Medulla oblongata (tissue), 1 donor: ENCODE results near the gene ZMYM5.
A peak's percentile ranks its signal among the peaks of the same experiment; 100 is the strongest.
"Not testable (repeated sequence)": the region's sequence is repeated elsewhere in the genome, so short reads cannot be mapped to it uniquely, and the experiment has no call there.

Experiments
- DNase-seq: peaks from one replicate; pipeline ENCODE4 v3.0.0-alpha.2; 2015; ENCODE audit errors: extremely low spot score

Gene ZMYM5

DNA sequence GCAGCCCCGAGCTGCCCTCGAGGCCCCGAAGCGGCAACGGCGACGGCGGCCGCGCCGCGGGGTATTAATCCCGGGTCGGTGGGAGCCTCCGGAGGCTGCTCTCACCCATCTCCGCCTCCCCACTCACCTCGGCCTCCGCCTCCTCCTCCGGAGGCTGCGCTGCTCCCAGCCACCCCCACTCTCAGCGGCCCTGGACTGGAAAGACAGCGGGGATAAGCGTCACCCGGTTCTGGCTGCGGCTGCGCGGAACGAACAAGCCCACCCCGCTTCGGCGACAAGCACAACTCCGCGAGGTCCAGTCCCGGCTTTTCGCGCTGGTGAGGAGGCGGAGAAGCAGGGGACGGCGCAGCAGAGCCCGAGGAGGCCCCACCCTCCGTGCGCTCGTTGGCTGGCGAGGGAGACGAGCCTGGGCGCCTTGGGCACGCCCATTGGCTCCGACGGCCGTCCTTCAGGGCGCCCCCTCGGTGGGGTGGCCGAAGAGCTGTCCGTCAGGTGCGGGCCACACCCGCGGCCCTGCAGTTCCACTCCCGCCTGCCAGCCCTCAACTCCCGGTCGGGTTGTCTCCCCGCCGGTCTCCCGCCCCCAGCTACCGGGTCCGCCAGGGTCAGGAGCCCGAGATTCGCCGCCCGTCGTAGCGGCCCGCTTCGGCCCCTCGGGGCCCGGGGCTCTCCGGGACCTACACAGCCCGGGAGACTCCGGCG is at the start of gene ZMYM5:
ZMYM5 (minus strand) TSS at position 327 of the 701 bp plus-strand sequence. CDS start 11,469 bp downstream, outside the sequence.
- peak; percentile 99 for DNase-seq

DNA sequence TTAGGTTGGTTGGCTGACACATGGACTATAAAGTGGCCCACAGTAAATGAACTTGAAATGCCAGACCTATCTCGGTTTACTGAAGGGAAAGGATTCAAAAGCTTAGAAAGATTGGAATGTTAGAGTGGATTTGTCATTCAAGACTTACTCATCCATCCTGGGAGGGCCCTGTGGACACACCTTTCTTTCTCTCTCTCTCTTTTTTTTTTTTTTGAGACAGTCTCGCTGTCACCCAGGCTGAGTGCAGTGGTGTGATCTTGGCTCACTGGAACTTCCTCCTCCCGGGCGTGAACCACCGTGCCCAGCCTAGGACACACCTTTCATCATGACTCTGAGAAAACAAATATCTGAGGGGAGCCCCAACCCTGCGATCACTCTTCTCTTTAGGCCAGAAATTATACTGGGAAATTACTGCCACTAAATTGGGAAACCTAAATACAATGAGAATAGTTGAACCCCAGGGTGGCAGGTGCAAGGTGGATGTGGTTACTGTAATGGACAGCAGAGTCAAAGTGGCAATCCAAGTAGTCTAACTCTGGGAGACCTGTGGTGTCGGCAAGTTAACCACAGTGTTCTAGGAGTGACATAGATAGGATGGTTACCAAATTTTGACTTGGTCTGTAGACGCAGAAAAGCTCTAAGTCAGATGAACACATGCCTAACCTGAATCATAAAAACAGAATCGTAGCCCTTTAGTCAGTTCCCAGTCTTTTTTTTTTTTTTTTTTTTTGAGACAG is 47.1 kb upstream of the ZMYM5 start:
- no peak for DNase-seq

DNA sequence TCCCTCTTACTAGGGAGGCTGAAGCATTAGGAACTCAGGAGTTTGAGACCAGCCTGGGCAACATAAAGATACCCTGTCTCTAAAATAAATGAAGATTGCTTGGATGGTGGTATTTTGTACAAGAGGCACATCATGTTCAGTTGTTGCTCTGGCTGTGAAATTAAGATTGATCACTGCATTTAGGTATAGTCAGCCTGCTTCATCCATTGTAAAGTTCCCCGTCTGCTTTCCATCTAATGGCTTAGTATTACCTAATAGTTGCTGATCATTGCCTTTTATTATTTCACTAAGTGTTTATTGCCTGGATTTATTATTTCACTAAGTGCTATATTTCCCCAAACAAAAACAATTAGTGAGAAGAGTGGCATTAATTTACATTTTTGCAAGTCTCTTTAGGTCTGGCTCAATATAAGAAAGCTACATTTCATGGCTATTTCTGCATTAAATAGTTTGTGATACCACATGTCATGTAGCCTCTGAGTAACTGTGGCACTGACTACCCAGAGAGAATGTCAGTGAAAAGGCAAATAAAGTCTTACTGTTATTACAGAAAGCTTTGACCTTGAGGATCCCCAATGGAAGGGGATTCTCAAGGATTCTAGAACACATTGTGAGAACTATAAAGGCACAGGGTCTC is 45.0 kb upstream of the ZMYM5 start:
- no peak for DNase-seq

DNA sequence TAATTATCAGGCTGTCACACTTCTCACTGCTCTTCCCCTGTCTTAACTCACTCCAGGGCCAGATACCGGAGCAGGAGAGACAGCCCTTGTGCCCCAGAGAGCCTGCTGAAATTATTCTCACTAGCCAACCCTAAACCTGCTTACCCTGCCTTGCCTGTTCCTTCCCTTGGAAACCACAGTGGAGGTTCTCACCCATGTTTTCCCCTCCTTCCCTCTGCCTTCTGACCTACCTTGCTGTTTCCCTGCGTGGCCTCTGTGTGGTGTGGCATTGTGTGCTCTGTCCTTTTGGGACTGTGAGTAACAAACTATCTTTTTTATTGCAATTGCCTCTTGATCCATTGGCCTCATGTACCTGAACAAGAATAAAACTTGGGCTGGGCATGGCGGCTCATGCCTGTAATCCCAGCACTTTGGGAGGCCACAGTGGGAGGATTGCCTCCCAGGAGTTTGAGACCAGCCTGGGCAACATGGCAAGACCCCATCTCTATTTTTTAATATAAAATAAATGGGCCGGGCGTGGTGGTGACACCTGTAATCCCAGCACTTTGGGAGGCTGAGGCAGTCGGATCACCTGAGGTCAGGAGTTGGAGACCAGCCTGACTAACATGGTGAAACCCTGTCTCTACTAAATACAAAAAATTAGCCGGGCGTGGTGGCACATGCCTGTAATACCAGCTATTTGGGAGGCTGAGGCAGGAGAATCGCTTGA is 42.2 kb upstream of the ZMYM5 start:
- not testable (repeated sequence) for DNase-seq

DNA sequence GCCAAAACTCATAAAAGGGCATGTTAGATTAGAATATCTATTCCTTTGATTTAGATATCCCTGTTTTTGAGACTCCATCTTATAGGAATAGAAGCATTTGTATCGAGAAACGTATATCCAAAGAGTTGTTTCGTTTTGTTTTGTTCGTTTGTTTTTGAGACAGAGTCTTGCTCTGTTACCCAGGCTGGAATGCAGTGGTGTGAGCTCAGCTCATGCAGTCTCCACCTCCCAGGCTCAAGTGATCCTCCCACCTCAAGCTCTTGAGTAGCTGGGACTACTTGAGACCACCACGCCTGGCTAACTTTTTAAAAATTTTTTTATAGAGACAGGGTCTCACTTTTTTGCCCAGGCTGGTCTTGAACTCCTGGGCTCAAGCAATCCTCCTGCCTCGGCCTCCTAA is 26.6 kb upstream of the ZMYM5 start:
- no peak for DNase-seq

DNA sequence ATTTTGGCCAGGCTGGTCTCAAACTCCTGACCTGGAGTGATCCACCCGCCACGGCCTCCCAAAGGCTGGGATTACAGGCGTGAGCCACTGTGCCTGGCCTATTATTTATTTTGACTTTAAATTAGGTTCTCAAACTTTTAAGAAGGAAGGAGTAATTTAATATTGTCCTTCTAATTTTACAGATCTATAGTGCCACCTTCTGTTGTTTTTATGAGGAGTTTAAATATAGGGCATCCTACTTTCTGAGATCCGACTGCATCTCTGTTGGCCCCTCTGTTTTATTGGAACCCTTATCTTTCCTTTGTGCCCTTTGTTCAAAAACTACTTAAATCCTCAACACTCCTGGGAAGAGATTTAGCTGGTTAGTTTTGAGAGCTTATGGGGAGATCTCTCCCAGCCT is 25.4 kb upstream of the ZMYM5 start:
- DNase-seq, result no peak

DNA sequence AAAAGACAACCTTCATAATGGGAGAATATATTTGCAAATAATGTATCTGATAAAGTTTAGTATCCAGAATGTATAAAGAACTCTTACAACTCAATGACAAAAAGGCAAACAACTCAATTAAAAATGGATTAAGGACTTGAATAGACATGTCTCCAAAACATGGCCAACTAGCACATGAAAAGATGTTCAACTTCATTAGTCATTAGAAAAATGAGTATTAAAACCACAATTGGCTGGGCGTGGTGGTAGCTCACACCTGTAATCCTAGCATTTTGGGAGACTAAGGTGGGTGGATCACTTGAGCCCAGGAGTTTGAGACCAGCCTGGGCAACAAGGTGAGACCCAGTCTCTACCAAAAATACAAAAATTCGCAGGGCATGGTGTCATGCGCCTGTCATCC is 18.8 kb upstream of the ZMYM5 start:
- no peak for DNase-seq

DNA sequence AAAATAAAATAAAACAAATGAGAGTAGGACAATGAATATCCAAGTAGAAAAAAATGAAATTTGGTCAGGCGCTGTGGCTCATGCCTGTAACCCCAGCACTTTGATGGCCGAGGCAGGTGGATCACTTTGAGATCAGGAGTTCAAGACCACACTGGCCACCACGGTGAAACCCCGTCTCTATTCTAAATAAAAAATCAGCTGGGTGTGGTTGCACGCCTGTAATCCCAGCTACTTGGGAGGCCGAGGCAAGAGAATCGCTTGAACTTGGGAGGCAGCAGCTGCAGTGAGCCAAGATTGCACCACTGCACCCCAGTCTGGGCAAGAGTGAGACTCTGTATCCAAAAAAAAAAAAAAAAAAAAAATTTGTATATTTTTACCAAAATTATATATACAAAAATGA is 18.2 kb upstream of the ZMYM5 start:
- DNase-seq, result no peak

DNA sequence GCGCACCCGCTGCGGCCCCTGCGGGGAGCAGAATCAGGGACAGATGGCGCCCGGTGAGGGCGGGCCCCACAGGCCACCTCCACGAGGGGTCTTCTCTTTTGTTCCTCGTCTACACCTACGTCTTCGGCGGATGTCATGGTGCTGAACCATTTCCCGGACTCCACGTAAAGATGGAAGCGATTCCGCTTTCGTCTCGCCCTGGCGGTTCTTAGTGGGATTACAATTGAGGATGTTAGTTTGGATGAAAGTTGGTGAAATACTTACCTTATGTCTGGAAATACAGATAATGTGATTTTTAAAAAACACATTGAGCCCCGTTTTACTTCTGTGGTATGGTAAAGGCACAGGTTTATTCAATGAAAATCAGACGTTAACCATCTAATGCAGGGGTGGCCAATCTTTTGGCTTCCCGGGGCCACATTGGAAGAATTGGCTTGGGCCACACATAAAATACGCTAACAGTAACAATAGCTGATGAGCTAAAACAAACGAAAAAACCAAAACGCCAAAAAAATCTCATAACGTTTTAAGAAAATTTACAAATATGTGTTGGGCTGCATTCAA is 1.4 kb upstream of the ZMYM5 start:
- DNase-seq, result peak; percentile 81

DNA sequence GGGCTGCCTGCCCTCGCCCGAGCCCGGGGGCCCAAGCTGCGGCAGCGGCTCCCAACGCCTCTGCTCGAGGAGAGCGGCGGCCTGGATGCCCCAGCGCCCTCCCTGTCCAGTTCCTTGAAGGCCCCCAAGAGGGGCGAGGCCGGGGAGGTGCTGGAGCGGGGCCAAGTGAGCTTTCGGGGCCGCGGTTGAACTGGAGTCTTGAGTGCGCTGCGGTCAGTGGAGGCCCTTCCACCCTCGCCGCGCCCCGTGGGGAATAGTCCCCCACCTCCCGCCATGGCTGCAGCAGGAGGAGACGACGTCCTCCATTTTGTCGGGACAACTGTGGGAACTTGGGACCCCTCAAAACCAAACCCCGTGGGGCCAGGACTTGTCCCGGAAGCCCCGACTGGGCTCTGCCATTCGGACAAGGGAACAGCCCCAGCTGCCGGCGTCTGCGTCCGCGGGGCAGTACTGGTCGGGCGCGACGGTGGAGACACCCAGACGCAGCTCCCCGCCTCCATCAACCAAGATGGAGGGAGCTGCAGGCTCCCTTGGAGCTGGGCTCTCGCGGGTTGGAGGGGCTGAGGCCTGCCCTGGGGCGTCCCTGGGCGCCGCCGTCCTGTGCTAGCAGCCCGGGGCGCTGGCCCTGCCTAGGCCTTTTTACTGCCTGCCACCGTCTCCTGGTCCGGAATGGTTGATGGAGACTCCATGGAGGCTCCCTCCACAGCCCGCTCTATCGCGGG is 736 bp upstream of the ZMYM5 start:
- peak; percentile 75 for DNase-seq

DNA sequence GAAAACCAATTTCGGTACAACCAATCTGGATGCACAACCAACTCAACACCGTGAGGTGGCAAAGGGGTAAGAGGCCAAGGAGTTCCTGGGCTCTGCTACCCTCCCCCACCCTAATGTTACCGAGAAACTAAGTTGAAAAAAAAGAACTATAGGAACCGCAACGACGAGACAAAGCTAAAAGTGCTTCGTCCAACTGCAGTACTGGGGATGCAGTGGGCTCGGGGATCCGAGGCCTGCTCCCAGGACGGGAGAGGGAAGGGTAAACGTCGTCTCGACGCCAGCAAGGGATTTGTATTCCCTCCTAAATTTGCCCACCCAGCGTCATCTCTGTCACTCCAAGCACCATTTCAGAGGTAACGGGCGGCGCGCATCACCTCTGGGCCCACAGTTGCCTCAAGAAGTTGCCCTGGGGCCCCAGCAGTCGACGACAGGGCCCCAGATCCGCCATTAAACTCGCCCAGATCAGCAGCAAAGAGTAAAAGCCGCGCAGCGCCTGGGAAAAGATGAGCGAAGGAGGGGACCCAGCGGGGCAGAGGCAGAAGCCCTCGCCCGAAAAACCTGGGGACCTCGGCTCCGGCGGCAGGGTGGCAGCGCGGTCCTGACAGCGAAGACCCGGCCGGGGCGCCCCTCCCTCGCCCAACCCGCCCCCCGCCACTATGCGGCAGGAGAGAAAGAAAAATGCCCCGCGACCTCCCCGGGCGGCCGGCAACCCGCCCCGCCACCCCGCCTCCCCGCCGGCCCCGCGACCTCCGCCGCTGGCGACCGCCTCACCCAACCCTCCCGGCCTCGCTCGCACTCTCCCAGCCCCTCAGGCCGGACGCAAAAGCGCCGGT is 752 bp downstream of the ZMYM5 start:
- DNase-seq, result peak; percentile 52

DNA sequence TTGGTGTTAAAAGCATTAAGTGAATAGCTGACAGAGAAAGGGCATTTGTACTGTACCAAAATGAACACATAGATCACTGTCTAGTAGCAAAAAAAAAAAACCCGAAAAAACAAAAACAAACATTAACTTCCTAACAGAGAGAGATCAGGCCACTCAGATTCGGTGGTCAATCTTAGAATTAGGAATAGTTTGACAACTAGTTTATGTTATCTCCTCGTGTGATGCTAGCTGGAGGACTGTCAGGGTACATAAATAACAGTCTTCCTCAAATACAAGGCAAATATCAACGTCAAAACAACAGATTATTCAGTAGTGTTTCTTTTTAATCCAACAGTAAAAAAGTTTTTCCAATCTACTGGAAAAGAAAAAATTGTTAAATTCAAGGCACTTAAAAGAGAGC is 1.7 kb downstream of the ZMYM5 start:
- peak; percentile 47 for DNase-seq

DNA sequence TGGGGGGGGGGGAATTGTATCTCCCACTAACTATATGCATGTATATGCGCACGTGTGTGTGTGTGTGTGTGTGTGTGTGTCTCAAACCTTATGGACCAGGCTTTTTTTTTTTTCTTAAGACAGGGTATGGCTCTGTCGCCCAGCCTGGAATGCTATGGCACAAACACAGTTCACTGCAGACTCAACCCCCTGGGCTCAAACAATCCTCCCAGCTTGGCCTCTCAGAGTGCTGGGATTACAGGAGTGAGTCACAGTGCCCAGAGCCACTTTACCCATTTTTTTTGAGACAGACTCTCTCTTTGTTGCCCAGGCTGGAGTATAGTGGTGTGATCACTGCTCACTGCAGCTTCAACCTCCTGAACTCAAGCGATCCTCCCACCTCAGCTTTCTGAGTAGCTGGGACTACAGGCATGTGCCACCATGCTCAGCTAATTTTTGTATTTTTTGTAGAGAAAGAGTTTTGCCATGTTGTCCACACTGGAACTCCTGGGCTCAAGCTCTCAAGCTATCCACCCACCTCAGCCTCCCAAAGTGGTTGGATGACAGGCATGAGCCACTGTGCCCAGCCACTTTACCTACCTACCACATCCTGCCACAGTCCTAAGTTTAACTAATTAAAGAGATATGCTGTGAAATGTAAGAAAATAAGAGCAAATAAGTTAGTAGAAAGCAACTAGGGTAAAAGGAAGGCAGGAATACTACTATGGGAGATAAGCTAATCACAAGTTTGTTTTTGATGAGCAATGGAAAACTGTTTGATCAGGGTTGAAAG is 2.4 kb downstream of the ZMYM5 start:
- peak; percentile 51 for DNase-seq

DNA sequence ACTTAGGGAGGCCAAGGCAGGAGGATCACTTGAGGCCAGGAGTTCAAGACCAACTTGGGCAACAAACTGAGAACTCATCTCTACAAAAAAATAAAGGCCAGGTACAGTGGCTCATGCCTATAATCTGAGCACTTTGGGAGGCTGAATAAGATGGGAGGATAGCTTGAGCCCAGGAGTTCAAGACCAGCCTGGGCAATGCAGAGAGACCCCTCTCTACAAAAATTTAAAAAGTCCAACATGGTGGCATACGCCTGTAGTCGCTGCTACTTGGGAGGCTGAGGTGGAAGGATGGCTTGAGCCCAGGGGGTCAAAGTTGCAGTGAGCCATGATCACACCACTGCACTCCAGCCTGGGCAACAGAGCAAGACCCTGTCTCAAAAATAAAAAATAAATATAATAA is 5.8 kb downstream of the ZMYM5 start:
- not testable (repeated sequence) for DNase-seq

DNA sequence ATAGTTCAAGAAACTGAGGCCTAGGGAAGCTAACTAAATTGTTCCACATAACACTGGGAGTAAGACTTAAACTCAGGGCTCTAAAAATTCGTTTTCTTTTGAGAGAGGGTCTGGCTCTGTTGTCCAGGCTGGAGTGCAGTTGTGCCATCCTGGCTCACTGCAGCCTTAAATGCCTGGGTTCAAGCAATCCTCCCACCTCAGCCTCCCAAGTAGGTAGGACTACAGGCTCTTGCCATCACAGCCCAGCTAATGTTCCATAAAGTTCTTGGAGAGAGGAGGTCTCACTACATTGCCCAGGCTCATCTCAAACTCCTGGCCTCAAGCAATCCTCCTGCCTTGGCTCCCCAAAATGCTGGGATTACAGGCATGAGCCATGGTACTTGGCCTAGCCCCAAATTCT is 10.7 kb downstream of the ZMYM5 start:
- DNase-seq, result no peak

DNA sequence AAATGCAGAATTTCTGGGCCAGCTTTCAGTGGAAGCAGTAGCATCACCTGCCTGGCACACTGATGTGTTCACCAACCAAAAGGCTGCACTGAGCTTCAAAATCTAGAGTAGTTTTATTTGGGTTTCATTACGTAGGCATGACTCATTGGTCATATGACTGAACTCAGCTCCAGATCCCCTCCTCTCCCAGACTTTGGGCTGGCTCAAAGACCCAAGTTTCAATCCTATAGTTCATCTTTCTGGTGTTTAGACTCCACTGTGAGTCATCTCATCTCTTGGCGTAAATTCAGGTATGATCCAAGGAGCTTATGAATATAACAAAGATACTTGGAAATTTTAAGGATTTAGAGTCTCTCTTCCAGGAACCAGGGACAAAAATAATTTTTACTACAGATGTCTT is 17.7 kb downstream of the ZMYM5 start:
- no peak for DNase-seq

DNA sequence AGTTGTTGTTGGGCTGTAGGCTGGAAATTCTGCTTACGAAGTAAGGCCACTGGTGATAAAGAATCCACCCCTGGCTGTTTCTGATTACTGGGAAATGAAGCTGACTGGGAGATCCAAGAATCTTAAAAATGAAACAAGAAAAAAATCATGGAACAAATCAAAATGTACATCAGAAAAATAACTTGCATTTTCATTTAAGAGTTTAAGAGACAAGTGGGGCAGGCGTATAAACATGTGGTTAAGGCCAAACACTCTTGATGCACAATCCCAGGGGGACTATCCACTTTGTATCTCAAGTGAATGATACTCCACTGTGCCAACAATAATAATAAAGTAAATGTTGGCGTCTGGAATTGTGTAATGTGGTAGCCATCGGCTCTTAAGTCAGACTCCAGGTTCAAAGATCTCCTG is 24.6 kb downstream of the ZMYM5 start:
- DNase-seq, result no peak

DNA sequence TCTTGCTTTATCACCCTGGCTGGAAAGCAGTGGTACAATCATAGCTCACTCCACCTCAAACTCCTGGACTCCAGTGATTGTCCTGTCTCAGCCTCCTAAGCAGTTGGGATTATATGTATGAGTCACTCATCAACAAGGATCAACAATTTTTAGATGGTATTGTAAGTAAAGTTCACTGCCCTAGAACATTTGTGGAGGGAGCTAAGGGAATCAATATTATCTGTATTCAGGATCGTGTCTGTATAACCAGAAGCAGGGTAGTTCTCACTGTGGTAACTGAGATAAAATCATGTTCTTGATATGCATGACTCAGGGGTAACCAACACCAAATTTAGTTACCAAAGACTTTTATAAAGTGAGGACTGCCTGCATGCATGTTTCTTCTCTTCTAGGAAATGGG is 27.0 kb downstream of the ZMYM5 start:
- DNase-seq, result no peak

DNA sequence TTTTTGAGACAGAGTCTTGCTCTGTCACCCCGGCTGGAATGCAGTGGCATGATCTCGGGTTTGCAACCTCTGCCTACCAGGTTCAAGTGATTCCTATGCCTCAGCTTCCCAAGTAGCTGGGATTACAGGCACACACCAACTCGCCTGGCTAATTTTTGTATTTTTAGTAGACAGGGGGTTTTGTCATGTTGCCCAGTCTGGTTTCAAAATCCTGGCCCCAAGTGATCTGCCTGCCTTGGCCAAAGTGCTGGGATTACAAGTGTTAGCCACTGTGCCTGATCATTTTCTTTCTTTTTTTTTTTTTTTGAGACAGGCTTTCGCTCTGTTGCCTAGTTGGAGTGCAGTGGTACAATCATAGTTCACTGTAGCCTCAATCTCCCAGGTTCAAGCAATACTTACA is 28.7 kb downstream of the ZMYM5 start:
- DNase-seq, result no peak

DNA sequence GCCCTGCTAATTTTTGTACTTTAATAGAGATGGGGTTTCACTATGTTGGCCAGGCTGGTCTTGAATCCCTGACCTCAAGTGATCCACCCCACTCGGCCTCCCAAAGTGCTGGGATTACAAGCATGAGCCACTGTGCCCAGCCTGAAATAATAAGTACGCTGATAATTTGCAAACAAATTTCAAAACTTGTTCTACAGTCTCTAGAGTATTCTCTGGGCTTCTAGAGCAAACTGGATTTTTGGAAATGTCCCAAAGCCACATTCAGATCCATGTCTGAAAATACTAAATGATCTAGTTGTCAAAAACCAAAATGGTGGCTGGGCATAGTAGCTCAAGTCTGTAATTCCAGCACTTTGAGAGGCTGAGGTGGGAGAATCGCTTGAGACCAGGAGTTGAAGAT is 40.8 kb downstream of the ZMYM5 start:
- DNase-seq, result no peak
